RWPE1 (cell line): ENCODE data around the gene NFIB.
A peak's percentile ranks its signal among the peaks of the same experiment; 100 is the strongest.

Experiments
- CTCF ChIA-PET: fragments of 350-600 bp; sonication (Branson Sonifier 250); formaldehyde crosslinking; extraction: SDS; loops from one replicate; lab custom pipeline; 2021; lab: Yijun Ruan, JAX
- POLR2A ChIA-PET: fragments of 400-600 bp; formaldehyde crosslinking; extraction: SDS; loops from one replicate; lab custom pipeline; 2020; ENCODE audit warnings: antibody characterized with exemption; ENCODE audit not compliant: low non-redundant PET; lab: Yijun Ruan, JAX
- DNase-seq: peaks from one replicate; pipeline ENCODE4 v3.0.0; 2012; ENCODE audit warnings: low spot score
- H3K27ac ChIP-seq: fragments of 450-650 bp; 2 replicates; pipeline ENCODE4 v1.5.1; 2017
- TF ChIP-seq, protein P1 (sequence below): fragments of 450-650 bp; conservative IDR thresholded peaks from 2 replicates; pipeline ENCODE4 v1.5.1; 2017; ENCODE audit warnings: low read depth, mild to moderate bottlenecking

Gene NFIB

DNA sequence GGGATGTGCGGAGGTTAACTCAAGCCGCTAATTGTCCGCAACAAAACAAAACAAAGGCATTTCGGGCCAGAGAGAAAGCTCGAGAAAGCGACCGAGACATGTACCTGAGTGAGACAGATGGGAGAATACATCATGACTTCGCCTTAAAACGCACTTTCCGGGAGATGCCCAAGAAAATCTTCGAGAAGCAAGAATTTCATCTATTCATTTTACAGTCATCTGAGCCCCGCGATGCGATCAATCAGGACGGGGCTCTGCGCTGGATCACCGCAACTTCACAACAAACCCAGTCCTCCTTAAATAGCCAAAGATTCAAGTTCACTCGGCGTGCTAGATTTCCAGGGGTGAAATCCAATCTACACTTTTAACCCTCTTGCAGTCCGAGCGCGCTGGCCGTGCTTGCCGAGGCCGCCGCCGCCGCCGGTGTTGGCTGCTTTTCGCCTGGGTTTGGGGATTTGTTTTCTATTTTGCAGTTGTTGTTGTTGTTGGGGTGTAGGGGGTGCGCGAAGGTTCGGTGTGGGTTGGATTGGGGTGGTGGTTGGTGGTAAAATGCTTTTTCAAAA, 482 bp downstream of the NFIB start:
- DNase-seq = no peak
- TF ChIP-seq, protein P1, sequence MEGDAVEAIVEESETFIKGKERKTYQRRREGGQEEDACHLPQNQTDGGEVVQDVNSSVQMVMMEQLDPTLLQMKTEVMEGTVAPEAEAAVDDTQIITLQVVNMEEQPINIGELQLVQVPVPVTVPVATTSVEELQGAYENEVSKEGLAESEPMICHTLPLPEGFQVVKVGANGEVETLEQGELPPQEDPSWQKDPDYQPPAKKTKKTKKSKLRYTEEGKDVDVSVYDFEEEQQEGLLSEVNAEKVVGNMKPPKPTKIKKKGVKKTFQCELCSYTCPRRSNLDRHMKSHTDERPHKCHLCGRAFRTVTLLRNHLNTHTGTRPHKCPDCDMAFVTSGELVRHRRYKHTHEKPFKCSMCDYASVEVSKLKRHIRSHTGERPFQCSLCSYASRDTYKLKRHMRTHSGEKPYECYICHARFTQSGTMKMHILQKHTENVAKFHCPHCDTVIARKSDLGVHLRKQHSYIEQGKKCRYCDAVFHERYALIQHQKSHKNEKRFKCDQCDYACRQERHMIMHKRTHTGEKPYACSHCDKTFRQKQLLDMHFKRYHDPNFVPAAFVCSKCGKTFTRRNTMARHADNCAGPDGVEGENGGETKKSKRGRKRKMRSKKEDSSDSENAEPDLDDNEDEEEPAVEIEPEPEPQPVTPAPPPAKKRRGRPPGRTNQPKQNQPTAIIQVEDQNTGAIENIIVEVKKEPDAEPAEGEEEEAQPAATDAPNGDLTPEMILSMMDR = no peak
- POLR2A ChIA-PET = no interaction called here
- H3K27ac ChIP-seq = peak overlapping the region; percentile 100
- CTCF ChIA-PET = no interaction called here

DNA sequence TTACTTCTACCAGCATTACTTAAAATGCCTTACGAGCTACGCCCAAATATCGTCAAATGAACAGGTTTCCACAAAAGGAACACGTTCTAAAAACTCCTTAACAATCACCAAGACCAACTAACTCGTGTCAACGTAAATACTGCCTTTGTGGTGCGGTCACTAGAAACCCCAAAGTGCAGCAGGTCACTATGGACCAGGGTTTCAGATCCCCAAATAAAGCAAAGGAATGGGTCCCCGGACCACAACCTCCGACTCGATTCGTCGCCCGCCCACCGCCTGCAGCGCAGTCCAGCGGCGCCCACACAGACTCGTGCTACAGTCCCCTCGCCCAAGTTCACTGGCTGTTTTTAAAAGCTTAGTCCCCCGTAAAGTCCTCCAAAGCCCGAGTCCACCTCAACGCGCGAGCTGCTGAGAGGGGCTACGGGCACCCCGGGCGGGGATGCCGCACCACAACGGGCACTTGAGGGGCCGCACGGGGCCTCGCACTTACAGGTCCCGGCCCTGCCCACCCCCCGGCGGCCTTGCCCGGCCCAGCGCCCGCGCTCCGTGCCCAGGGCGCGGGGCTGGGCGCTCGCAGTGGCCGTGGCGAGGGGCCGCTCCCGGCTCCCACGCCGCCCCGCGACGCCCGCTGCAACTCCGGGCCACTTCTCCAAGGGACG, 1.1 kb downstream of the NFIB start:
- TF ChIP-seq, protein P1 = no peak
- DNase-seq = no peak
- peak overlapping the region; percentile 100 for H3K27ac ChIP-seq
- ChIA-PET POLR2A (interaction anchor here (0.6 kb wide), 1 partner anchor 61 kb away, joined by 3 read pairs; no protein-coding TSS in a partner anchor), CTCF (no interaction called here)

DNA sequence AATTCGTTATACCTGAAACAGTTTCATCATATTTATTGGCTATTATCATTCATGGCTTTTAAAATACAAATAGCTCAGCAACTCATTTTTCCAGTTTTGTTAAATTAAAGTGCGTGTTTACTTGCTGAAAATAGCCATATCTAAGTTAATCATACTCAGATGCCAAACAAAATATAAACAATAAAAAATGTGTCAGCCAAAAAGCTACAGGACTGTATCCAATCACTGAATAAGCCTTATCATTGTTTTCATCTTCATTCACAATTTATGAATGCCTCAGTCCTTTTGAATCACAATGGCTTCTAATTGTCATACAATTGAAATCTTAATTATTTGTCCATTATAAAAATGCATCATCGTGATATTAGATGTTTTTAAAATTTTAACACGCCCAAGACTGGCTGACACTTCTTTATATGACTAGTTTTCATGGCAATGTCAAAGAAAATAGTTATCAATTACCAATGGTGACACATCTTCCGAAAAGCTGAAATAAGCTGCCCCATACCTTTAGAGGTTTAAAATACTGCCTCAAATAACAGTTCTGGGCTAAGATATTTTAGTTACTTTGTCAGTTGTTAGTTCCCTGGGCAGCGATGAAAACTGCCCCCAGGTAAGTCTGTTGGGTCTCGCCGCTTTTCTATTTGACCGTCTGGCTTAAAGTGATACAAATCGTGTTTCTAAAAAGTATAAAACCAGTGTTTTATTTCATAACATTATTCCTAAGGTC, 1.8 kb downstream of the NFIB start:
- CTCF ChIA-PET = interaction anchor here (0.7 kb wide), 3 partner anchors 35 to 673 kb away, joined by 3 read pairs; no protein-coding TSS in a partner anchor
- DNase-seq = no peak
- peak overlapping the region; percentile 100; the same call in 1 of the 2 replicates for H3K27ac ChIP-seq
- TF ChIP-seq, protein P1 = no peak
- POLR2A ChIA-PET = interaction anchor here (0.6 kb wide), 1 partner anchor 60 kb away, joined by 3 read pairs; no protein-coding TSS in a partner anchor

DNA sequence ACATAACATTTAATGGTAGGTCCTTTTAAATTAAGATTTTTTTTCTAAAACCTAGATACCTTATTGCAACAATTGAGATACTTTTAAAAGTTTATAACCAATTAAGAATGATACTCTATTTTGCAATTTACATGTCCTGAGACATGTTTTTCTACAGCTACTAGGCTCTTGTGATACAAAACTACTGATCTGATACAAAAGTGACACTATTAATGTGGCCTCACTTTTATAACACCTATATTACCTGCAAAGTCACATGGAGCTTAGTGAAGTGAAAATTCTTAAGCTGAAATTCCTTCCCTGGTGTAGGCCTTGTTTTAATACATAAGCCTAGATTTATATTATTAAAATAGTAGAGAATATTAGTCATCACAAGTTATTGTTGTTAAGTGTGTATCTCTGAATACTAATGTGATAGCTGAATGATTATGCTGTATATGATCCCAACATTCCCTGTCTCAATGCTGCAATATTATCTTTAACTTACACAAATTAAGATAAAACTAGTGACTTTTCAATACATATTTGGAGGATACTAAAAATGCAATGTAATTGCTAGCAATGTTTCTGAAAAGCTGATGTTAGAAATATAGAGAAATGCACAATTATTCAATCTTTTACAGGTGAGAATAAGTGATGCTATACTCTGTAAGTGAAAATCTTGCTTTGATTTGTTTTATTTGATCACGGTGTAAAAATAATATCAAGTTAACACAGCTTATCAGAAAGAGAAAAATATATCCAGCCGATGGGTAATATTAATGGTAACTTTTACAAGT, 2.6 kb downstream of the NFIB start:
- H3K27ac ChIP-seq = no peak overlapping the region
- TF ChIP-seq, protein P1 = no peak
- CTCF ChIA-PET = interaction anchor here (0.7 kb wide), 3 partner anchors 34 to 672 kb away, joined by 3 read pairs; no protein-coding TSS in a partner anchor
- no peak for DNase-seq
- POLR2A ChIA-PET = no interaction called here

DNA sequence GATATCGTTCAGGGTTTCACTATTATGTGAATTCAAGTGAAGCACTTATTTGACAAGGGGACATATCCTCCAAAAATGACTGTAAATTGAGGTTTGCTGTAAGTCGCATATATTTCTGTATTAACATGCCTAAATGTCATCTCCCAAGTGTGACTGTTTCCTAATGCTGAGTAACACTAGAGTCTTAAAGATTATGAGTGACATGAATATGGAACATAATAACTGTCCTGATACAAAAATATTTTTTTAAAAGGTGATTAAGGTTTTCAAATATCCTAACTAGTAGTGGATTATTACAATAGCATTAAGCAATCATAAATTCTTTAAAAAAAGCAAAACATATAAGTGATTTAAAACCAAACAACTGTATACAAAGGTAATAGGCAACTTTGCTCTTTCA, 3.6 kb downstream of the NFIB start:
- TF ChIP-seq, protein P1 = no peak
- ChIA-PET CTCF (no interaction called here), POLR2A (no interaction called here)
- no peak for DNase-seq
- no peak overlapping the region for H3K27ac ChIP-seq

DNA sequence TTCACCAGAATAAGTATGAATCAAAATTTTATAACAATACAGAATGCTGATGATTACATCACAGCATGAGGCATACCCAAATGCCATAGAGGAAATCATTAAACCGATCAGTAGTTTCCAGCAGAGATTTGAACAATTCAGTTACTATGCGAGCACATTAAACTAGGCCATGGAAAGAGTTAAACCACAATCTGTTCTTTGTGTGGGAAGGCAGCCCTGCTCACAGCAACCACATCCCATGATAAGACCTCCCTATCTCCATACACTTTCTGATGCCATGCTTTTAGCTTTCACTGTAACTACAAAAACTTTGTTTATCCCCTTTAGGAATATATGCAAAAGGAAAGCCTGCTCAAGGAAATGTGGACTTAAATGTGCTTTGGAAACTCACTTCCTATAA, 4.5 kb downstream of the NFIB start:
- TF ChIP-seq, protein P1 = no peak
- no peak overlapping the region for H3K27ac ChIP-seq
- ChIA-PET POLR2A (no interaction called here), CTCF (no interaction called here)
- no peak for DNase-seq
